GM12864 (cell line): Measurements from ENCODE around the gene COL5A3.

ENCODE experiments used
- DNase-seq: peaks from one replicate; pipeline ENCODE4 v3.0.0-alpha.2; 2011; ENCODE audit warnings: low read depth
- H3K4me3 ChIP-seq: 2 replicates; pipeline ENCODE4 v1.5.1; 2011; ENCODE audit warnings: mild to moderate bottlenecking, low read depth, low read length, control low read depth
- CTCF ChIP-seq: IDR thresholded peaks from 2 replicates; pipeline ENCODE4 v1.5.1; 2011; ENCODE audit warnings: low read depth, mild to moderate bottlenecking, moderate library complexity, low read length, control low read depth, inconsistent platforms; ENCODE audit errors: missing control alignments

The COL5A3 gene

GRCh38 chr19:9916719-9917118, 93.6 kb downstream of the COL5A3 start:
- no peak overlapping the region for H3K4me3 ChIP-seq
- no peak for DNase-seq
- TF ChIP-seq CTCF: no peak

- peak overlapping the region; percentile 43 for H3K4me3 ChIP-seq
- TF ChIP-seq CTCF: peak; percentile 55
- no peak for DNase-seq
These were observed 95.7 kb downstream of the COL5A3 start for GRCh38 chr19:9914315-9915207.

- no peak for TF ChIP-seq CTCF
- no peak for DNase-seq
- H3K4me3 ChIP-seq: peak overlapping the region; percentile 43
These were observed 96.3 kb downstream of the COL5A3 start for GRCh38 chr19:9914001-9914314.

- no peak for TF ChIP-seq CTCF
- no peak overlapping the region for H3K4me3 ChIP-seq
- no peak for DNase-seq
These were observed 96.9 kb downstream of the COL5A3 start for GRCh38 chr19:9913237-9914000.

GRCh38 chr19:9912551-9913236, 97.6 kb downstream of the COL5A3 start:
- TF ChIP-seq CTCF: no peak
- DNase-seq: no peak
- H3K4me3 ChIP-seq: no peak overlapping the region

GRCh38 chr19:9911524-9912185, 98.6 kb downstream of the COL5A3 start:
- no peak overlapping the region for H3K4me3 ChIP-seq
- no peak for DNase-seq
- TF ChIP-seq CTCF: no peak
